M059J (cell line): Measurements from ENCODE around the gene SERPINE2. TPM values are rescaled to one million over a fixed set of nuclear protein-coding genes. Genes with fewer than 3 reads are reported as not detected.
"Not testable (repeated sequence)": the region's sequence is repeated elsewhere in the genome, so short reads cannot be mapped to it uniquely, and the experiment has no call there.

Source experiments
- DNase-seq: peaks from one replicate; pipeline ENCODE4 v3.0.0-alpha.2; 2012; ENCODE audit warnings: low read depth
- total RNA-seq: library from RNA; depleted of rRNA; stranded (reverse); fragments of >200 nt; shearing (Covaris generic); gene quantifications from 2 replicates; pipeline ENCODE4 v1.2.3, GENCODE V29; 2014

The SERPINE2 gene
- total RNA-seq, 1 experiment from 2014 or later = 246 TPM

GRCh38 chr2:224016963-224017362, 22.1 kb downstream of the SERPINE2 start:
- no peak for DNase-seq

- DNase-seq = no peak
Observed at GRCh38 chr2:224014336-224014735, 24.8 kb downstream of the SERPINE2 start.

- no peak for DNase-seq
Observed at GRCh38 chr2:224011837-224012236, 27.2 kb downstream of the SERPINE2 start.

- peak; percentile 51 for DNase-seq
Observed at GRCh38 chr2:224009605-224010315, 29.3 kb downstream of the SERPINE2 start.

- no peak for DNase-seq
Observed at GRCh38 chr2:224008702-224009261, 30.3 kb downstream of the SERPINE2 start.

- no peak for DNase-seq
Observed at GRCh38 chr2:224004105-224004695, 34.9 kb downstream of the SERPINE2 start.

DNA sequence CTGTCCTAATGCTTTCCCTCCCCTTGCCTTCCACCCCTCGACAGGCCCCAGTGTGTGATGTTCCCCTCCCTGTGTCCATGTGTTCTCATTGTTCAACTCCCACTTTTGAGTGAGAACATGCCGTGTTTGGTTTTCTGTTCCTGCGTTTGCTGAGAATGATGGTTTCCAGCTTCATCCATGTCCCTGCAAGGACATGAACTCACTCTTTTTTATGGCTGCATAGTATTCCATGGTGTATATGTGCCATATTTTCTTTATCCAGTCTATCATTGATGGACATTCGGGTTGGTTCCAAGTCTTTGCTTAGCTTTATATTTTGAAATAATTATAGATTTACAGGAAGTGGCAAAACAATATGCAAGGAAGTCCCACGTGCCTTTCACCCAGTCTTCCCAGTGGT, 38.4 kb downstream of the SERPINE2 start:
- not testable (repeated sequence) for DNase-seq

GRCh38 chr2:223999862-224000261, 39.2 kb downstream of the SERPINE2 start:
- DNase-seq = no peak

- DNase-seq = no peak
Observed at GRCh38 chr2:223998948-223999347, 40.1 kb downstream of the SERPINE2 start.

GRCh38 chr2:223997938-223998337, 41.1 kb downstream of the SERPINE2 start:
- no peak for DNase-seq

DNA sequence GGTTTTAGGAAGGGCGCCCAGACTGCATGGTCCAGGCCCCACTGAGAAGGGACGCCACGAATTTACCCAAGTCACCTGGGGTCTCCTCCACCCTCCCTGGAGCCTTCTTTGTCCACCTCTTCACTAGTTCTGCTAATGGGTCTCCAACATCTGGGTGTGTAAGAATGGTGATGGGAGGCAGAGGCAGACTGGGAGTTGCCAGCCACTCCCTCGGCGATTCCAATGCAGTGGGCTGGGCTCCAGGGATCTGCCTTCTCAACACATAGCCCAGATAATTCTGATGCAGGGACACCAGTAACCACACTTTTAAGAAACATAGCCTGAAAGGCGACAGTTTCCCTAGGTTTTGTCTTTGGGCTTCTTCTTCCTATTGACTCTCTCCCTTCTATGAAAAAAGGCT, 42.7 kb downstream of the SERPINE2 start:
- no peak for DNase-seq

DNA sequence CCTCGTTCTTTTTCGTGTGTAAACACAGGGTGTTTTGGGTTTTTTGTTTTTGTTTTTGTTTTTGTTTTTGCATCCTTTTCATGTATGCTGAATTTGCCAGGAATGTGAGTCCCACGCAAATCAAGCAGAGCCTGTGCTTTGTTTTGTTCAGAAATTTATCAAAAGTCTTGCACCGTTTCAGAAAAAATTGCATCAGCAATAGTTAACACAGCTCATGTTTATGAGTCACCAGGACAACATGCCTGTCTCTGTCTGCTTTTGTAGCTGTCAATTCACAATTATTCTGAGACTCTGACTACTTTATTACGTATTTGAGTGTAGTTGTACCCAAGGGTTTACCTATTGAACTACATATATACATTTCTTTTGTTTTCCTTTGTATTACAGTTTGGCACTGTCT, 43.5 kb downstream of the SERPINE2 start:
- DNase-seq = peak; percentile 42

DNA sequence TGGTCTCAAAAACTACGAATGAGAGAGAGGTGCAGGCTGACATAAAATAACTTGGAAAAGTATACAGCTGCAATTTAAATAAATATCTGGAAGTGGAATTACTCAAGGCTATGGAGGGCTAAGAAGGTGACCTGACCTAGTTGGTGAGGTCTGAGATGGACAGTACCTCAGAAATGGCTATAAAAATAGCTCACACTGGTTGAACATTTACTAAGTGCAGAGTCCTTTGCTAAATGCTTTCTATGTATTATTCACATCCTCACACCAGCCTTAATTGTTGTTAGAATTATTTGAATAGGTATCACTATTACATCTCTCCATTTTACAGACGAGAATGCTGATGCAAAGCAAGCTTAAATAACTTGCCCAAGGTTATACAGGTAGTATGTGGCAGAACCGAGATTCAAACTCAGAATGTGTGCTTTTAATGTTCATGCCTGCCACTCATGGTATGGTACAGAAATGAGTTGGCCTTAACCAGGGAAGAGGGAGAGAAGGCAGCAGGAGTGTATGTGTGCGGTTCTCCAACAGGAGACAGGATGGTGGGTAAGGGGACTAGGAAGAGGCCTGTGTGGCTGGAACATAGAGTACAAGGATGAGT, 44.4 kb downstream of the SERPINE2 start:
- no peak for DNase-seq

GRCh38 chr2:223993634-223994232, 45.4 kb downstream of the SERPINE2 start:
- DNase-seq = peak; percentile 71

GRCh38 chr2:223991611-223992010, 47.5 kb downstream of the SERPINE2 start:
- no peak for DNase-seq

GRCh38 chr2:223989856-223990232, 49.2 kb downstream of the SERPINE2 start:
- no peak for DNase-seq

- no peak for DNase-seq
Observed at GRCh38 chr2:223989206-223989855, 49.8 kb downstream of the SERPINE2 start.

DNA sequence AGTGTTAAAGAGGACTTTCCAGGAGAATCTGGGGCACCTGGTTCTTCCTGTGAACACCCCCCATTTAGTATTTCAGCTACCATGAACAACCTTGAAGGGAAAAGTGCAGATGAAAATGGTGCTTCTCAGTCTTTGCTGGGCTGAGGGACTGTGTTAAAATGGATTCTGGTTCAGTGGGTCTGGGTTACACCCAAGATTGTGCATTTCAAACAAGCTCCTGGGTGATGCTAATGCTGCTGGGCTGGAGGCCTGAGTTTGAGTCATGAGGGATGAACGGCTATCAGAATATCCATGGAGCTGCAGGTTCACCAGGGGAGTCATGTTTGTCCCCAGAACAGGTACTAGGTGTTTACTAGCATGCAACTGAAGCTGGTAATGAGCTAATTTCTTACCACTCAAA, 57.8 kb downstream of the SERPINE2 start:
- DNase-seq = no peak

DNA sequence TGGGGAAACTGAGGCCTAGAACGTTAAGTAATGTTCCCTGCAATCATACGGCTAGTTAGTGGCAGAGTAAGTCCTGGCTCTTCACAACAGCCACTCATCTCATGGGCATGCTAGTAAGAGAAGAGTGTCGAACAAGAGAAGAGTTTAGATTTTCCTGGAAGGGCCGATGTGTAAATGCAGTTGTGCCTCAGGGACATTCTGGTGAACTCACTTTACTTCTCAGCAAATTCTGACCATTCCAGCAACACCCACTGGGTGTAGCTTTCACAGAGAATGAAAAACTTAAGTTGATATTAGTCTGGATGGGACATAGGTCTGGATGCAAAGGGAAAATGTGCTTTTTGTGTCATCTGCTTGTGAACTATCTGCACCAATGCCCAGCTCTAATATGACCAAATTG, 58.3 kb downstream of the SERPINE2 start:
- DNase-seq = no peak

GRCh38 chr2:223980397-223980735, 58.7 kb downstream of the SERPINE2 start:
- DNase-seq = no peak

DNA sequence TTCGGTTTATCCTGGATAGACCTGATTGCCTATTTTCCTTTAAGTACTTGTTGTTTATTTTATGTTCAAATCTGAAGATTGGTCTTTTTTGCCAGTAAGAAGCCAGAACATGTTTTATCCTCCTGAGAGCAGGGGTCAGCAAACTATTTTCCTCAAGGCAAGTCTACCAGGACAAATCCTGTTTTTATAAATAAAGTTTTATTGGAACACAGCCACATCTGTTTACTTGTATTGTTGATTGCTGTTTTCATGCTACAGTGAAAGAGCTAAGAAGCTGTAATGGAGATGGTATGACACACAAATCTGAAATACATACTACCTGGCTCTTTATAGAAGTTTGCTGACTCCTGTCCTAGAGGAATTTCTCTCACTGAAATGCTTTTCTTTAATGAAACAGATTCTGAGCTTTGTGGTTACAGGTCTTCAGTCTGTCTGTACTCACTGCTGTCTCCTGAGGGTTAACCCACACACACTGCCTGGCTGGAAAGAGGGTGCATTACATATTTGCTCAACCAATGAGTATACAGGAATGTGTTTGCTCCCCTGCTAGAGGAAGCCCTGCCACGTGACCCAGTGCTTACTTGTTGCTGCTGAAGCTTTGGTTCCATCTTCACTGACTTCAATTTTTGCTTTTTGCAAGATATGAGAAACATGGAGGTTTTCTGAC, 59.2 kb downstream of the SERPINE2 start:
- DNase-seq = no peak

- DNase-seq = no peak
Observed at GRCh38 chr2:223978451-223978850, 60.6 kb downstream of the SERPINE2 start.
